H9 (cell line): ENCODE data around the gene CELA2A. TPM values are rescaled to one million over a fixed set of nuclear protein-coding genes. Genes with fewer than 3 reads are reported as not detected.

Source experiments
- DNase-seq: peaks from one replicate; pipeline ENCODE4 v3.0.0-alpha.2; 2017
- H2AFZ ChIP-seq: one replicate; pipeline ENCODE4 v1.6.1; 2013; ENCODE audit warnings: mild to moderate bottlenecking, low read length, control low read depth, moderate library complexity
- H2AK5ac ChIP-seq: 2 replicates; pipeline ENCODE4 v1.6.1; 2013; ENCODE audit warnings: low read length, control low read depth, mixed read lengths; ENCODE audit not compliant: insufficient read length
- H2BK120ac ChIP-seq: one replicate; pipeline ENCODE4 v1.6.1; 2013; ENCODE audit warnings: low read depth, mild to moderate bottlenecking, low read length, control low read depth, inconsistent platforms; ENCODE audit not compliant: poor library complexity, severe bottlenecking
- H2BK12ac ChIP-seq: 2 replicates; pipeline ENCODE4 v1.6.1; 2013; ENCODE audit warnings: low read length, control low read depth, mixed read lengths, low read depth; ENCODE audit not compliant: insufficient read length
- H2BK15ac ChIP-seq: 2 replicates; pipeline ENCODE4 v1.6.1; 2013; ENCODE audit warnings: low read depth, low read length, control low read depth
- H2BK20ac ChIP-seq: one replicate; pipeline ENCODE4 v1.6.1; 2013; ENCODE audit warnings: low read depth, mild to moderate bottlenecking, low read length, control low read depth, inconsistent platforms; ENCODE audit not compliant: poor library complexity, severe bottlenecking
- H2BK5ac ChIP-seq: 2 replicates; pipeline ENCODE4 v1.6.1; 2013; ENCODE audit warnings: low read length, control low read depth, mixed read lengths; ENCODE audit not compliant: insufficient read length
- H3K14ac ChIP-seq: 2 replicates; pipeline ENCODE4 v1.6.1; 2013; ENCODE audit warnings: low read length, control low read depth; ENCODE audit not compliant: insufficient read depth
- H3K18ac ChIP-seq: 2 replicates; pipeline ENCODE4 v1.6.1; 2013; ENCODE audit warnings: low read depth, mild to moderate bottlenecking, mixed read lengths, low read length, control low read depth; ENCODE audit not compliant: insufficient read length
- H3K23ac ChIP-seq: 2 replicates; pipeline ENCODE4 v1.6.1; 2013; ENCODE audit warnings: low read length, control low read depth, mixed read lengths, low read depth; ENCODE audit not compliant: insufficient read length
- H3K23me2 ChIP-seq: 2 replicates; pipeline ENCODE4 v1.6.1; 2013; ENCODE audit warnings: low read depth, mild to moderate bottlenecking, mixed read lengths, low read length, control low read depth; ENCODE audit not compliant: insufficient read length, poor library complexity, severe bottlenecking
- H3K27ac ChIP-seq: 2 replicates; pipeline ENCODE4 v1.5.1; 2013; ENCODE audit warnings: low read length, control low read depth, mixed read lengths, low read depth; ENCODE audit not compliant: insufficient read length
- H3K27me3 ChIP-seq: 2 replicates; pipeline ENCODE4 v1.6.1; 2013; ENCODE audit warnings: low read length, control low read depth, inconsistent platforms; ENCODE audit not compliant: insufficient read depth
- H3K4ac ChIP-seq: 2 replicates; pipeline ENCODE4 v1.6.1; 2013; ENCODE audit warnings: low read depth, mild to moderate bottlenecking, control low read depth, inconsistent platforms, low read length, moderate library complexity
- H3K4me1 ChIP-seq: 2 replicates; pipeline ENCODE4 v1.6.1; 2013; ENCODE audit warnings: low read length, control low read depth, inconsistent platforms; ENCODE audit not compliant: insufficient read depth
- H3K4me2 ChIP-seq: 2 replicates; pipeline ENCODE4 v1.6.1; 2013; ENCODE audit warnings: low read length, control low read depth, mixed read lengths; ENCODE audit not compliant: insufficient read length, insufficient read depth
- H3K56ac ChIP-seq: 2 replicates; pipeline ENCODE4 v1.6.1; 2013; ENCODE audit warnings: low read depth, mild to moderate bottlenecking, mixed read lengths, low read length, control low read depth; ENCODE audit not compliant: insufficient read length
- H3K79me1 ChIP-seq: 2 replicates; pipeline ENCODE4 v1.6.1; 2013; ENCODE audit warnings: low read depth, mild to moderate bottlenecking, moderate library complexity, low read length, control low read depth, inconsistent platforms; ENCODE audit not compliant: insufficient read depth, poor library complexity, severe bottlenecking
- H3K79me2 ChIP-seq: 2 replicates; pipeline ENCODE4 v1.6.1; 2013; ENCODE audit warnings: low read length, control low read depth, inconsistent platforms; ENCODE audit not compliant: insufficient read depth
- H3K9ac ChIP-seq: 2 replicates; pipeline ENCODE4 v1.6.1; 2013; ENCODE audit warnings: low read length, control low read depth, mixed read lengths; ENCODE audit not compliant: insufficient read length; ENCODE audit errors: extremely low read depth
- H3K9me3 ChIP-seq: one replicate; pipeline ENCODE4 v1.6.1; 2013; ENCODE audit warnings: low read depth, low read length, inconsistent platforms; ENCODE audit not compliant: control insufficient read depth
- H3T11ph ChIP-seq: one replicate; pipeline ENCODE4 v1.6.1; 2013; ENCODE audit warnings: mild to moderate bottlenecking, low read length, control low read depth, inconsistent platforms
- H4K20me1 ChIP-seq: one replicate; pipeline ENCODE4 v1.6.1; 2013; ENCODE audit not compliant: control insufficient read depth, insufficient read length, insufficient read depth
- H4K5ac ChIP-seq: 2 replicates; pipeline ENCODE4 v1.6.1; 2013; ENCODE audit warnings: low read depth, mild to moderate bottlenecking, mixed read lengths, low read length, control low read depth; ENCODE audit not compliant: insufficient read length
- H4K8ac ChIP-seq: replicated peaks from 2 replicates; pipeline ENCODE4 v1.6.1; 2013; ENCODE audit warnings: low read length, control low read depth, mixed read lengths, low read depth; ENCODE audit not compliant: insufficient read length
- H4K91ac ChIP-seq: 2 replicates; pipeline ENCODE4 v1.6.1; 2013; ENCODE audit warnings: low read depth, mild to moderate bottlenecking, moderate library complexity, mixed read lengths, low read length, control low read depth; ENCODE audit not compliant: insufficient read length
- H3K27ac Mint-ChIP-seq, 3 experiments: 2 replicates in 2 of 3; 3 replicates in 1 of 3; pipeline ENCODE4 v1.8.0; 2020 to 2021; ENCODE audit warnings: mixed read lengths in 3 of 3, mild to moderate bottlenecking in 1 of 3, moderate library complexity in 1 of 3
- H3K27me3 Mint-ChIP-seq: 2 replicates; pipeline ENCODE4 v1.8.0; 2021; ENCODE audit warnings: low read depth, mild to moderate bottlenecking, moderate library complexity, mixed read lengths
- H3K36me3 Mint-ChIP-seq, 3 experiments: 2 replicates in 2 of 3; 3 replicates in 1 of 3; pipeline ENCODE4 v1.8.0; 2020 to 2021; ENCODE audit warnings: low read depth in 3 of 3, mixed read lengths in 3 of 3; ENCODE audit not compliant: insufficient read depth in 1 of 3
- H3K4me1 Mint-ChIP-seq, 2 experiments: 2 replicates each; pipeline ENCODE4 v1.8.0; 2020; ENCODE audit warnings: mixed read lengths in 2 of 2
- H3K4me3 Mint-ChIP-seq, 2 experiments: 2 replicates in 1 of 2; 3 replicates in 1 of 2; pipeline ENCODE4 v1.8.0; 2020 to 2021; ENCODE audit warnings: mild to moderate bottlenecking in 2 of 2, mixed read lengths in 2 of 2, moderate library complexity in 1 of 2
- H3K9me3 Mint-ChIP-seq, 2 experiments: 2 replicates in 1 of 2; 3 replicates in 1 of 2; pipeline ENCODE4 v1.8.0; 2020; ENCODE audit warnings: mild to moderate bottlenecking in 2 of 2, mixed read lengths in 2 of 2, moderate library complexity in 1 of 2
- CTCF ChIP-seq: fragments of 200-600 bp; sonication (generic); conservative IDR thresholded peaks from 3 replicates; pipeline ENCODE4 v1.8.0; 2021; ENCODE audit warnings: antibody characterized with exemption, mild to moderate bottlenecking
- WGBS: extraction: QIAGEN DNeasy Blood & Tissue Kit; methylation state at CpG from one replicate; pipeline ENCODE4 v1.1.7; 2013; ENCODE audit warnings: missing lambda C conversion rate, low lambda C conversion rate, mixed read lengths; ENCODE audit not compliant: insufficient read length; ENCODE audit errors: extremely low coverage; 5-methylcytosine and 5-hydroxymethylcytosine counted together
- total RNA-seq: library from RNA; stranded (reverse); gene quantifications from 2 replicates; pipeline ENCODE4 v1.2.1, GENCODE V29; 2021

Gene CELA2A
- total RNA-seq, 1 experiment from 2014 or later, result not detected

GRCh38 chr1:15507278-15507677, 50.7 kb downstream of the CELA2A start:
- no peak overlapping the region for H3K9ac ChIP-seq
- H3K27ac ChIP-seq, result no peak overlapping the region
- H2BK120ac ChIP-seq, result no peak overlapping the region
- Mint-ChIP-seq H3K9me3 (no peaks in the 10 kb centered on the region), H3K4me1 (peaks cover 31 to 51% of the 10 kb centered on the region in 2 experiments), H3K4me3 (peak overlapping the region in 1 of 2 experiments; percentile 15; a peak in 1 of 5 replicates), H3K27ac (peak overlapping the region in 2 of 3 experiments; percentile 34 to 99; a peak in 3 of 7 replicates), H3K36me3 (peaks cover 5 to 42% (median 11%) of the 10 kb centered on the region in 3 experiments; a peak in 6 of 7 replicates), H3K27me3 (no peaks in the 10 kb centered on the region)
- no peak overlapping the region for H3K14ac ChIP-seq
- no peak overlapping the region for H2AK5ac ChIP-seq
- H3K27me3 ChIP-seq, result no peaks in the 10 kb centered on the region
- H4K8ac ChIP-seq, result no peak overlapping the region
- H3K18ac ChIP-seq, result no peak overlapping the region
- no peaks in the 10 kb centered on the region for H4K20me1 ChIP-seq
- no peak overlapping the region for H2BK20ac ChIP-seq
- WGBS, result no CpG with 5 or more reads among the region's 5 CpGs
- no peak overlapping the region for H3K23ac ChIP-seq
- H3K79me1 ChIP-seq, result no peaks in the 10 kb centered on the region
- no peaks in the 10 kb centered on the region for H3K79me2 ChIP-seq
- no peak overlapping the region for H2BK15ac ChIP-seq
- H3K23me2 ChIP-seq, result no peaks in the 10 kb centered on the region
- no peak overlapping the region for H2BK12ac ChIP-seq
- no peak overlapping the region for H4K91ac ChIP-seq
- no peak overlapping the region for H3K56ac ChIP-seq
- no peak for DNase-seq
- H3T11ph ChIP-seq, result no peak overlapping the region
- no peaks in the 10 kb centered on the region for H3K9me3 ChIP-seq
- TF ChIP-seq CTCF, result no peak
- no peak overlapping the region for H2BK5ac ChIP-seq
- no peak overlapping the region for H2AFZ ChIP-seq
- H3K4me1 ChIP-seq, result peaks cover 9% of the 10 kb centered on the region; the same call in 1 of the 2 replicates
- H3K4me2 ChIP-seq, result no peak overlapping the region
- no peak overlapping the region for H4K5ac ChIP-seq
- H3K4ac ChIP-seq, result no peak overlapping the region
